Measurements from ENCODE around the gene EFCAB6.

EFCAB6 gene

GRCh38 chr22:43745411-43745770, 66.7 kb downstream of the EFCAB6 start:
- no peak for TF ChIP-seq CTCF (IDR thresholded peaks at IDR 0.05; ENCODE audit: insufficient read depth, missing control alignments)

GRCh38 chr22:43744700-43745410, 67.2 kb downstream of the EFCAB6 start:
- no peak for FAIRE-seq

More at GRCh38 chr22:43745411-43745770, 66.7 kb downstream of the EFCAB6 start:
- no peak for FAIRE-seq
- DNase-seq (ENCODE audit: insufficient read length, low spot score) = no peak

GRCh38 chr22:43743929-43744643, 68.0 kb downstream of the EFCAB6 start:
- TF ChIP-seq CTCF (IDR thresholded peaks at IDR 0.05; ENCODE audit: insufficient read depth, missing control alignments) = no peak
- DNase-seq (ENCODE audit: insufficient read length, low spot score) = no peak
- no peak for FAIRE-seq

More at GRCh38 chr22:43744700-43745410, 67.2 kb downstream of the EFCAB6 start:
- TF ChIP-seq CTCF (IDR thresholded peaks at IDR 0.05; ENCODE audit: insufficient read depth, missing control alignments) = no peak
- DNase-seq (ENCODE audit: insufficient read length, low spot score) = no peak

- peak; percentile 24 for TF ChIP-seq CTCF (IDR thresholded peaks at IDR 0.05; ENCODE audit: insufficient read depth, missing control alignments)
- FAIRE-seq (no peak), DNase-seq (ENCODE audit: insufficient read length, low spot score) (no peak)
These were observed 69.0 kb downstream of the EFCAB6 start for GRCh38 chr22:43743131-43743530.

- DNase-seq (ENCODE audit: insufficient read length, low spot score) (no peak), FAIRE-seq (no peak)
- TF ChIP-seq CTCF (IDR thresholded peaks at IDR 0.05; ENCODE audit: insufficient read depth, missing control alignments) = no peak
These were observed 69.8 kb downstream of the EFCAB6 start for GRCh38 chr22:43742154-43742950.

- FAIRE-seq (no peak), DNase-seq (ENCODE audit: insufficient read length, low spot score) (no peak)
- no peak for TF ChIP-seq CTCF (IDR thresholded peaks at IDR 0.05; ENCODE audit: insufficient read depth, missing control alignments)
These were observed 71.4 kb downstream of the EFCAB6 start for GRCh38 chr22:43740587-43741270.
